Urothelium cell line (cell line): ENCODE data around the gene CD53.
"Not testable (repeated sequence)": the region's sequence is repeated elsewhere in the genome, so short reads cannot be mapped to it uniquely, and the experiment has no call there.

Experiments
- DNase-seq: peaks from one replicate; pipeline ENCODE4 v3.0.0; 2011; ENCODE audit warnings: low spot score, mixed read lengths
- FAIRE-seq: peaks from 2 replicates; lab custom pipeline; 2011; peaks lifted over from hg19 to GRCh38; lab: Jason Lieb, UNC

Gene CD53

DNA sequence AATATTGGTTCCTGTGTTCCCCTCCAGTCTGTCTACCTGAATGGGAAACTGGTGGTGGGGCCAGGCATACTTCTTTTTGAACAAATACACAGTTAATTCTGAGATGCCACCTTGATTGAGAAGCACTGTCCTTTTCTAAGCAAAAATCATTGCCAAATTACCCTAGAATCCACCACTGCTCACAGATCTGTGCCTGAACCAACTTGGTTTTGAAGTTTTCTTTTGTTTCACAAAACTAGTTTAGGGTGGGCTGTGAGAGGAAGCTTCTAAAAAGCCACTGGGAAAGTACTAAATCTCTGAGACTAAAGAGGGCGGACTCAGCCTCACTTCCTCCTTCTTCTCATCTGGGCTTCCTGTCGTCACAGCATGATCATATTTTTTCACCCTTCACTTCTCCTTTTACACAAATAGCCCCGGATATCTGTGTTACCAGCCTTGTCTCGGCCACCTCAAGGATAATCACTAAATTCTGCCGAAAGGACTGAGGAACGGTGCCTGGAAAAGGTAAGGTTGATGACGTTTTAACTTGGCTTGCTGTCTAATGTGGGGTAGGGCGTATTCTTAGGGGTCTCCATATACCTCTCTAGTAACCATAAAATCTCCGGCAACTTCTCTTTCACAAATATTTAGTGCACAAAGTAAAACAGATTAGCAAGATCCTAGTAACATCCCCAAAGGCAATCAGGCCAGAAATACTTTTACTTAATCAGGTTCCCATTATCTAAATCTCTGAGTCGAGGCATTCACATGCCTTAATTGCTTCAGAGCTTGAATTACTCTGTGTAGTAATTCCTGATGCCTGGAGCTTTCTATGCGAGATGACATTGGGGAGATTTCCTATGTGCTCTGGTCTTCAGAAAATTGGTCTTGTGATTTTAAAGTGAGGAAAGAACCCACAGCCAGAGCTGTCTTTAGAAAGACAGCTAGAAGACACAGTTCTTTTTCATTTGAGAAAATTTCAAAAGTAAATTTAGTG is at the start of gene CD53:
CD53 (plus strand) TSS at position 404 of the 976 bp plus-strand sequence. CDS start 18,261 bp downstream, outside the sequence.
- FAIRE-seq = no peak
- DNase-seq = no peak

DNA sequence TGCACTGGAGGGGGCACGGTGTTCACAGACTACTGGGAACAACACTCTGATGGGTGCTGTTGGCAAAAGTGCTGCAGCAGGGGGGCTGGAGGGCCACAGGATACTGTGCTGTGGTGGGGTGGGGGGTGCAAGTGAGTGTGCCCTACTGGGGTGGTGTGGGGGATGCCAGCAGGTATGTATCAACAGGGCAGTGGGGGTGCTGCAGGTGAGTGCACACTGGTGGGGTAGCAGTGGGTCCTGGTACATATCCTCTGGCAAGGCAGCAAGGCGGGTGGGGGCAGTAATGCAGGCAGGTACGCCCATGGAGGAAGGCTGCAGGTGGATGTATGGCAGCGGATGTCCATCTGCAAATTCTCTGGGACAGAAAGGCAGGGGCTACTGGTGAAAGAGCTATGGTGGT is 48.8 kb upstream of the CD53 start:
- FAIRE-seq = no peak
- no peak for DNase-seq

- DNase-seq = peak; percentile 45
- FAIRE-seq = peak; percentile 17
Measured at GRCh38 chr1:110829955-110830553, 42.9 kb upstream of the CD53 start.

- FAIRE-seq, DNase-seq: not testable (repeated sequence)
Measured at GRCh38 chr1:110833779-110834178, 39.2 kb upstream of the CD53 start.

GRCh38 chr1:110846861-110847260 is 26.1 kb upstream of the CD53 start:
- FAIRE-seq = no peak
- DNase-seq = no peak

GRCh38 chr1:110850145-110850544 is 22.8 kb upstream of the CD53 start:
- FAIRE-seq (no peak), DNase-seq (no peak)

GRCh38 chr1:110850627-110851026 is 22.3 kb upstream of the CD53 start:
- FAIRE-seq (no peak), DNase-seq (no peak)

DNA sequence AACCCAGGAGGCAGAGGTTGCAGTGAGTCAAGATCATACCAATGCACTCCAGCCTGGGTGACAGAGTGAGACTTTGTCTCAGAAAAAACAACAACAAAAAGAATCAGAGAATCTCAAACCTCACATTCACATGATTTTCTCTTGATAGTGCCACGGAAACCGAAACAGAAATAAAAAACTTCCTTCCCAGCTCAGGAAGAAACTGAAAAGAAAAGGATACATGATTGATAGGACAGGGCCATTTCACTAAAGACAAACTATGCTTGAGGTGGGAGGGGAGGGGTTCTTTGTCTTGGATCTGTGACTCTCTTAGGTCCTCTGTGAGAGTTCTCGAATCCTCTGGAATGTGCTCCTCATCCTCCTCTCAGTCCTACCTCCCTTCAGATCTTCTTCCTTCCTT is 19.8 kb upstream of the CD53 start:
- FAIRE-seq (no peak), DNase-seq (peak; percentile 1)

DNA sequence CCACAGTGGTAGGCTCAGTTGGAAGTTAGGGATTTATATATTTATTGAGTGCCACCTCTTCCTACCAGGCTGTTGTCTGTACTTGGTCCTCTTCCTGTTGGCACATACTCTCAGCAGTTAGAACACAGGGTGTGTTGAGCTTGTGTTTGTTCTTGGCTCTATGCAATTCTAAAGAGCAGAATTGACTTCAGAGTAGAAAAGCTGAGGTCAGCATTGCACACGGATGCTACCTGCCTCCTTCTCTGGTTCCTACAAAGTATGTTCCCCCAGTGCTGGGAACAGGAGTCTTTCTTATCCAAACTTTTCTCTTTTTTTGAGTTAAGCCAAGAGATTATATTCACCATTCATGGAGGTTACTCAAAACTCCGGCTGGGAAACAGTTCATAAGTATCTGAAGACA is 16.5 kb upstream of the CD53 start:
- FAIRE-seq = no peak
- no peak for DNase-seq

GRCh38 chr1:110857964-110858948 is 14.7 kb upstream of the CD53 start:
- DNase-seq (no peak), FAIRE-seq (peak; percentile 62)

DNA sequence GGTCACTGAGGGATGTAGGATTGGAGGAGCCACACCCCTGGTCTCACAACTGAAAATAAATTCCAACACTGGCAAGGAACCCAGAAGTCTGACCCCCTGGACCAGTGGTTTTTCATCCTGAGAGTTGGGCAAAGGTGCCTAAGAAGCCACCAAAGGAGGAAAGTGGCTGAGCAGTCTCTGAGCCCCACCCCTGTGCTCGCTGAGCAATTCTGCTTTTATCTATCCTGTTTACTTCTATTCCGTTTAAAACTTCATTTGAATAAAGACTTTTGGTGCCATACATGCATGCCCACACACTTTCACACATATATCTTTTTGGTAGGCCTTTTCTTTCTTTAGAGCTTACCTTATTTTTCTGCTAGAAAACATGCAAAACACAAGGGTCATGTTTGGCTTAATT is 13.9 kb upstream of the CD53 start:
- FAIRE-seq = no peak
- DNase-seq = no peak

DNA sequence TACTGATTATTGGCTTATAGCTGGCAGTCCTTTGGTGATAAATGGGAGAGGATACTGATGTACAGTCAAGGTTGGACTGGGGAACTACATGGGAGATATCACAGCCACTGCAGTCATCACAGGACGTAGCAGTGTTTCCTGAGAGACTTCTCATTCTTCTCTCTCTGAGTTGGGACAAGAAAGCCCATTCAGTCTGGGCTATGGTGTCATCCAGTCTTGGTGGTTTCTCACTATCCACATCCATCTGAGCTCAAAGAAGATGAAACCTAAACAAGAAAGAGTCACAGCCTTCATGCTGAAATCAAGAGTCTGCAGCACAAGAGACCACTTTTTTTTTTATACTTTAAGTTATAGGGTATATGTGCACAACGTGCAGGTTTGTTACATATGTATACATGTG is 12.8 kb upstream of the CD53 start:
- FAIRE-seq (no peak), DNase-seq (no peak)

- DNase-seq, FAIRE-seq: not testable (repeated sequence)
Measured at GRCh38 chr1:110860620-110861019, 12.3 kb upstream of the CD53 start.

DNA sequence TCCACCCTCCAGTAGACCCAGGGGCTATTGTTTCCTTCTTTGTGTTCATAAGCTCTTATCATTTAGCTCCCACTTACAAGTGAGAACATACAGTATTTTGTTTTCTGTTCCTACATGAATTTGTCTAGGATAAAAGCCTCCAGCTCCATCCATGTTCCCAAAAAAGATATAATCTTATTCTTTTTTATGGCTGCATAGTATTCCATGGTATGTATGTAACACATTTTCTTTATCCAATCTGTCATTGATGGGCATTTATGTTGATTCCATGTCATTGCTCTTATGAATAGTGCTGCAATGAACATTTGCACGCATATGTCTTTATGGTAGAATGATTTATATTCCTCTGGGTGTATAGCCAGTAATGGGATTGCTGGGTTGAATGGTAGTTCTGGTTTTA is 11.0 kb upstream of the CD53 start:
- not testable (repeated sequence) for FAIRE-seq, DNase-seq

DNA sequence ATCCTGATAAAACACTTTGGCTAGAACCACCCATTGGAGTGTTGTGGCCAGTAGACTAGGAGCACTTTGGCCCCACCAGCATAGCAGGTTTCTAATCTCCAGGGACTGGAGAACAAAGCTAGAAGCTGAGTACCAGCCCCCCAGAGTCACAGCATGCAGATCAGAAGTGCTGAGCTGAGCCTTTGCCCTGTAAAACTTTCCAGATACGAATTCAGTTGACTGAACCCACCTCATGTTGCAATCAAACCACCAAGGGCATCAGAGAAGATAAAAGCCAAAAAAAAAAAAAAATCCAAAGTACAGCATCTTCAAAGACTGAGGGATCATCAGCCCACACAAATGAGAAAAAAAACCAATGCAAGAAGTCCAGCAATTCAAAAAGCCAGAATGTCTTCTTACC is 8.7 kb upstream of the CD53 start:
- DNase-seq (no peak), FAIRE-seq (no peak)

- no peak for FAIRE-seq
Measured at GRCh38 chr1:110870721-110871388, 2.1 kb upstream of the CD53 start.

GRCh38 chr1:110872366-110872744 is 593 bp upstream of the CD53 start:
- no peak for FAIRE-seq
- DNase-seq = no peak

More at GRCh38 chr1:110870721-110871388, 2.1 kb upstream of the CD53 start:
- DNase-seq = no peak

DNA sequence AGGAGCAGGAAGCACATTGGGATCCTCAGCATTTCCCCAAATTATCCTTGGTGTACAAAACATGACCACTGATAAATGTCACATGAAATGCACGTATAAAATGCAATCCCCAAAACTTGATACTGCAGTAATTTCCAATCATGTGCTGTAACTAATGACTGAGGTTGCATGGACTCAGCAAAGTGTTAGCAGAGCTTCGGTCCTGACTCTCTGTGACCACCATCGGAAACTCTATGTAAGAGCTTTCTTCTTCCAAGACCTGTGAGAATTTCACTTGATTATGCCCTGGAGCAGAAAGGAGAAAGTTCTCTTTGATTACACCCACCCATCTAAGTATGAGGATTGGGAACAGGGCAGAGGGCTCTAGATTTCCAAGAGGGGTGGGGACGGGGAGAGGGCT is 908 bp downstream of the CD53 start:
- no peak for FAIRE-seq
- no peak for DNase-seq

DNA sequence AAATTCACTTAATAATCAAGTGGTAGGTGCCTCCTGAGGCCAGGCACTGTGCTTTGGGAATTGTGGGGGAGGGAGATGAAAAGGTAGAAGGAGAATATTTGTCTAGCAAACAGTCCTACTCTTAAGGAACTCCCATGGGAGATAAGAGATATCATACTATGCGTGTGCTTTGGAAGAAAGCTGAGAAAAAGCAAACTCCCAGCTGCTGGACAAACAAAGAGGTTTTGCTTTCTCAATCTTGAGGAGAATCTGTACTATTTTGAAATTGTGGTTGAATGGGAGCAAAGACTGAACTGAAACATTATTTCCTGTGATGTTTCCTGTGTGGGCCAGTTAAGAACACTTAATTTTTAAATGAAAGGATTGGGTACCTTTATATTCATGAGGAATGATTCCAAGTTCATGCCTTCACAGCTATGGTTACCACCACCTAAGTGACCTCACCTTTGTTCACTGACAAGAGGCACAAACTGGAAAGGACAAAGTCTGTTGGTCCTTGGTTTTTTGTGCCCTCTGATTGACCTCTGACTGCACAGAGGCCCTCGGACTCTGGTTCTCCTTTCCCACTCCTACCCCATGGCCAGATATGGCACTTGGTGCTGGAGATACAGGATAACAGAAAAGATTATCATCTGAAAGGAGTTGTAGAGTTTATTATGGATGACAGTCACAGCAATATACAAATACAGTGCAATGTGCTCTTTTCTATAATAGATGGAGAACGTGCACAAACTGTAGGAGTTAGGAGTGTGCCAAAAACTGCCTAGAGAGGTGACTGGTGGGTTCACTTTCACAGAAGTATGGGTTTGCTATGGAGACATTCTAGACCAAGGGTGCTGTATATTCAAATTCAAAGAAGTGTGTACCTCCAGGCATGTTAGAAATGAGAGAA is 1.6 kb downstream of the CD53 start:
- FAIRE-seq (no peak), DNase-seq (peak; percentile 0)
